Stimulated activated CD4-positive, alpha-beta T cell treated with anti-CD3 and anti-CD28 coated beads, Interleukin-2, amount 100 ng/mL, for 48 hours (primary cell): ENCODE data around the gene PPP2R2B.

Source experiments
- DNase-seq, 2 donors: peaks; one replicate each; pipeline ENCODE4 v3.0.0-alpha.2; 2020

Gene PPP2R2B

DNA sequence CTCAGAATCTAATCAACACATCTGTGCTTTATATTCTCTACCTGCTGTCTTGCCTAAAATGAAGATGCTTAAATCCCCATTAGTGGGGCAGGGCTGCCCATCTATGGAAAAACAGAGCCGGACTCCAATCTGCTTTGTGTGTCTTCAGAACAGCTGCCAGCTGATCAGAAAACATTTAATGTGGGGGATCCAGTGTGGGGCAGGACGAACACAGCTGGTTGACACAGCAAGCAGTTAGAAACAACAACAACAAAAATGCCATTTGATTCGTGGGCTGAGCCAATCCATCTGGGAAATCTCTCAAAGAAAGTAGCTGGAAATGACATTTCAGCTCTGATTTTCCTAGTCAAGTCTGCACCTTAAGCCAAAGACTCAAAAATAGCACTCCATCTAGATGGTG lies 99.8 kb downstream of the PPP2R2B start:
- DNase-seq: no peak

DNA sequence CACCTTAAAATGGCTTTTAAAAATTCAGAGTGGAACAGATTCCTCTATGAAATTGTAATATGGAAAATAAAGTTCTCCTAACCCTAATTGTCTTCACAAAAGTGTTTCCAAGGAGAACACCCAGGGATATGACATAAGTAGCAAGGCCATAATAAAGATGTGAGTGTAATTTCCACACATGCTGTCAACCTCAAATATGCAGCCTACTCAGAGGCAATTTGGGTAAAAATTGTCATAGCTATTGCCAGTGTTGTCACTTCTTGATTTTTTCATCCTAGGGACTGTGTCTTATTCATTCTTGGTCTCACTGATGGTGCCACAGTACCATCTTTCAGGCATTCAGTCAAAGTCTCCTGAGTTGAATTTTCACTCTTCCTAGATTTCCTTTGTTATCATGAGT lies 100.3 kb downstream of the PPP2R2B start:
- no peak for DNase-seq

- no peak for DNase-seq
Observed at GRCh38 chr5:146772881-146773466, 105.6 kb downstream of the PPP2R2B start.

DNA sequence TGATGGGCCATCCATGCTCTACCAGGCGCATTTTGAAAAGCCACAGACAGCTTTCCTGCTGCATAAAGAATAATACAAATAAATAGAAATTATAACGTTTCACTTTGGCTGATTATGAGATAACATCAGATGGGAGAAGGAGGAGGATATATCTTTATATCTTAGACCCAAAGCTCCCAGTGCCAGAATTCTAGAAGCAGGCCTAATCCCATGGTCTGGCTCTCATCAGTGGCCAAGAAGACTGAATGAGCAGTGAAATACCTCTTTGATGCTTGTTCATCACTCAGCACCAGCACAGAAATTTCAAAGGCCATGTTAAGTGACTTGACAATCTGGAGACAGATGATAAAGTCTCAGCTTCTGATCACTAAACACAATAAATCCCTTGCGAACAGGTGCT lies 107.6 kb downstream of the PPP2R2B start:
- no peak for DNase-seq

DNA sequence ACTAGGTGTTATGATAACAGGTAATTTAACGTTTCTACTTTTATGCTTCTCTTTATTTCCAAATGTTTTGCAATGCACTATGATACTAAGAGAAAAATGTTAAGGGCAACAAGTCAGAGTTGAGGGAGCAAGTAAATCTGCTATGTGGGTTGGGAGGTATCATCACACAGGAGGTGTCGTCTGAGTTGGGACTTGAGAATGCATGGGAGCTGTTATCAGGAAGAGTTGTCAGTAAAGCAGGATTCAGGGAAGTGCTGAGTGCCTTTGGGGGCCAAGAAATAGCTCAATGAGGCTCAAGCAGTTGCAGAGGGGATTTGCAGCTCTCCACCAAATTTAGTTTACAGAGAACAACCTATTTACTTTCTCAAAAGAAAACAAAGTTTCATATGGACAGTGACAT lies 108.0 kb downstream of the PPP2R2B start:
- DNase-seq: no peak

- DNase-seq: no peak
Observed at GRCh38 chr5:146767534-146767933, 111.0 kb downstream of the PPP2R2B start.

- DNase-seq: no peak
Observed at GRCh38 chr5:146766013-146766412, 112.5 kb downstream of the PPP2R2B start.

DNA sequence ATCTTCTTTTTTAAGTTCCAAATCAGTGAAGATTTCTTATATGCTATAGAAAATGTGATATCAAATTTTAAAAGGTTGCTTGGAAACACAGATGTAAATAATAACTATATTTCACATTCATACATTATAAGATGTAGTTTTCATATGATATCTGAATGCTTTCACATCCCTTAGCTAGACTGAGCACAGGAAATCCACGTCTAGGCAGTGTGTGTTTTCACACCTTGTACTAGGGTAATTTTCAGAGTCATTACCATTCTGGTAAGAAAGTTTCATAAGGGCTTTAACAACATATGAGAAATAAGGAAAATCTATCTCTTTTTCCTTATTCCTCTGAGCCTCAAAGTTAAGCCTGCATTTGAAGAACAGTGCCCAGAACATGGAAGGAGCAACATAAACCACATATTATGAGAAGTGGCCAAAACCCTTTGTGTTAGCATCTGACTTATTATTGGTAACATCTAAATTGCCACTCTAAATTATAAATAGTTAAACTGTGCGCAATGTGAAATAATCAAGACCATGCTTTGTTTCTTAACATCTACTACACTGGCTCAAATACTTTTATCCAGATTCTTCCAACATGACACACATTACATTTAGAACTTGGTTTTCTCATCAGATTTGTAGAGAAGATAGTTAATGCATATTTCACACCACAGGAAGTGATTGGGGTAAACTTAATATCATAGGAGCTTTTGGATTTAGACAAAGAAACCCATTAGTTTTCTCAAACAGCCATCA lies 113.3 kb downstream of the PPP2R2B start:
- no peak for DNase-seq

DNA sequence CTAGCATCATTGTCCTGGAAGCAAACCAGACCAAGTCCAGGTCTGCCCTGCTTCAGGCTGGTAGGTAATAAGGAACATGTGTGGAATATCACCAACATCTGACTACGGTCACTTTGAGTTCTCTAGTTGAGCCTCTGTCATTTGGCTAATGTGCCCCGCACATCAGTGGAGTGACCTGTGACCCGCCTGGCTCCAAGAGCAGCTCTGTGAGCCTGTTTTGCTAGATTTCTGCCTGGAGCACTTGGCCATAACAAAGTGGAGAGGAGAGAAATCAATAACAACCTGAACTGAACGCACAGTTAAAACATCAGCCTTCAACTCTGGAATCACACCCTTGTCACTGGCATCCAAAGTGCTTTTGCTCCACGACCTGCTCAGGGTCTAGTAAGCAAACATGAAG lies 115.7 kb downstream of the PPP2R2B start:
- no peak for DNase-seq

DNA sequence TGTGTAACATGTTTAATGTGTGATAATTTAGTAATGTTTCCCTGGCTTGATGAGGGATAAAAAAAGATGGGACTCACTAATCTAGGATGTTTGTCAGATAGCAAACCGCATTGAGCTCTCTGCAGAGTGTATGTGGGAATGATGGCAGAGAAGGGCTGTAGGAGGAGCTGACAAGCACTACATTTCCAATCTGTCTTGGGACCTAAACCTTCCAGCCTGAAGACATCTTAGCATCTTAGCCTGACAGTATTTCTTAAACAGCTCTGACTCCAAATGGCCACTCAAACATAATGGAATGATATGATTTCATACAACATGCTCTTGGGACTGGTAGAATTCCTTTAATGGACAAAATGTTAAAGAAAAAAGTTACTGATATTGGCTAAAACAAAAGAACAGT lies 116.7 kb downstream of the PPP2R2B start:
- DNase-seq: no peak

GRCh38 chr5:146758938-146759337 lies 119.6 kb downstream of the PPP2R2B start:
- no peak for DNase-seq

DNA sequence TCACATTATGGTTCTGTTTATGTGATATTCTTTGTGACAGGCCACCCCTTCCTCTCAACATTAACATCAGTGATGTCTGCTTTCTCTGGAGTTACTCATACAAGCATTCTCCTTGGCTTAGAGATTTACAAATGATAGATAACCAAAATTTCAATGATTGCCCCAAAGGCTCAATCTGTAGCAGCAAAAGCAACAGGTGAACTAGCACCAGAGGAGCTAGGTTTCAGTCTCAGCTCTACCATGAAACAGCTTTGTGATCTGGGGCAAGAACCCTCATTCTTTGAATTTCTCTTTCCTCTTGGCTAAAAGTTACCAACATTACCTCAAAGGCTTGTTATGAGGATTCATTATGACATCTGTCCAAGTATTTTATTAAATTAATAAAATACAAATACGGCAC lies 120.5 kb downstream of the PPP2R2B start:
- DNase-seq: no peak

GRCh38 chr5:146756546-146756945 lies 122.0 kb downstream of the PPP2R2B start:
- DNase-seq: no peak

DNA sequence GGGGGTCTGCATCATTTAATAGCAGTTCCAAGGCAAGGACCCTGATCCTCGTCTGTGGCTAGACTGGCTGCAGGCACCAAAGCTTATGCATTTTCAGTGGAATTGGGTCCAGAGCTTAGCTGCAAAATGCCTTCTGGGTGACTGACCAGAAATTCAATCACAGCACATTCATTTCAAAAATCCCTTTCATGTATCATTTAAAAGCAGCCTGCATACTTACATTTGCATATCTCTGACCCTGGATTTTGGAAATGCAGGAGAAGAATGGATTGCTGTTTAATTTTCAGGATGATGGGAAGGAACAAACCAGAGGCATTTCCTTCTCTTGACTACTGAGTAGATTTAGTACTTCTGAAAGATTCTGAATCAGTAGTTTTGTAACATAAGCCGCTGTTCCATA lies 122.8 kb downstream of the PPP2R2B start:
- DNase-seq: no peak

- DNase-seq: no peak
Observed at GRCh38 chr5:146754621-146755020, 123.9 kb downstream of the PPP2R2B start.

DNA sequence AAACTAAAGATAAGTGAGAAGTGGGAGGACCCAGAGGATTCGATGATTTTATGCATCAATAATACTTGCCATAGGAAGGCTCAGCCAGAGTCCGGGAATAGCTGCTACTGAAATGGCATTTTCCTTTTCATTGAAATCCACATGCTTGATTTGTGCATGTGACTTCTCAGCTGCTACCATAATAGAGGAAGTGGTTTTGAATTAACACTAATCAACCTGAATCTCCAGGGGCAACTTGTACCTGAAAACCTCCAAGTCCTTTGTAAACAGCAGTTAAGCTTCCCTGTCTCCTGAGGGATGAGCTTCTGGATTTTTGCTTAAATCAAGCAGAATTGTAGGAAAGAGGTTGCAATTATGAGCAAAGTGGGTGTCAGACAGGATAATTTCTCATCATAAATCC lies 124.9 kb downstream of the PPP2R2B start:
- DNase-seq: no peak

GRCh38 chr5:146751781-146752401 lies 126.7 kb downstream of the PPP2R2B start:
- peak; percentile 12 to 21 for DNase-seq

DNA sequence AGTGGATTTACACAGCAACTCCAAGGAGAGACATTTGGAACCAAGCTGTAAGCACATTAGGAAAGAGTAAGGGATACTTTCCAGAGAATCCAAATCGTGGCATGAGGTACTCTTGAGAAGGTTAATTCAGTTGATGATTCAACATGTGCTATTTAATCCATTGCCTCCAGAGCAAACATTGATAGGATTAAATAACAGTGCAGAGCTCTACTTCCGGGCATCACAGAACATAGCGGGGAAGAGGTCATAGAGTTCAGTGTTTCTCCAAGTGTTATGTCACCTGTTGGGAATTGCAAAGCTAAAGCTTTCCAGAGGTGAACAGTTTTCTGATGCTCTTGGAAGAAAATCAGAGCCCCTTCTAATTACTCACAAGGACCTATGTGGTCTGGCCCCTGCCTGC lies 127.5 kb downstream of the PPP2R2B start:
- no peak for DNase-seq

- DNase-seq: no peak
Observed at GRCh38 chr5:146748533-146748932, 130.0 kb downstream of the PPP2R2B start.

- DNase-seq: no peak
Observed at GRCh38 chr5:146745931-146746577, 132.5 kb downstream of the PPP2R2B start.

DNA sequence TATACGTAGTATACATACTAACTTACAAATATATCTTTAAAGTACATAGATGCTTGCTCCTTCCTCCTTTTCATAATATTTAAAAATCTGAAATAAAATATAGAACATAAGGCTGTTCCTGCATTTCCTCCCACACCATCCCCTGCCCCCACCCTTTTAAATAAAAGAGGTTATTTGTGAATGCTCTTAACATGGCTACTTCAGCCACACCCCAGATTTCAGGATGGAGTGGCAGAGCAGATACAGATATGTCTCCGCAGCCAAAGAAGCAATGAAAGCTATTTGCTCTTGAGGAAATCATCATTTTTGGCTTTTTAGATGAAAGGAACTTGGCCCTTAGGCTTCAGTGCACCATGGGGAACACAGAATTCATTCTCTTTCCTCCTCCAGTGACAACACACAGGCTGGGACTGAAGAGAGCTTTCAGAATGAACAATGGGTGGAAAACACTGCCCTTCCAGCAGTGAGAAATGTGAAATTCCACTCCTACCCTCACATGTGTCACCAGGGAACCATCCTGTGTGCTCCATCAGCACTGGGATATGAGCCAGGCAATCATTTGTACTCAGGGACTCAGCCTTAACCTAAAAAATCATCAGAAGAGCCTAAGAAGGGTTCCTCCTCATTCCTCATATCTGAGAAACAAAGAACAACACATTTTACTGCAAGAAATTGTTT lies 134.3 kb downstream of the PPP2R2B start:
- DNase-seq: no peak

DNA sequence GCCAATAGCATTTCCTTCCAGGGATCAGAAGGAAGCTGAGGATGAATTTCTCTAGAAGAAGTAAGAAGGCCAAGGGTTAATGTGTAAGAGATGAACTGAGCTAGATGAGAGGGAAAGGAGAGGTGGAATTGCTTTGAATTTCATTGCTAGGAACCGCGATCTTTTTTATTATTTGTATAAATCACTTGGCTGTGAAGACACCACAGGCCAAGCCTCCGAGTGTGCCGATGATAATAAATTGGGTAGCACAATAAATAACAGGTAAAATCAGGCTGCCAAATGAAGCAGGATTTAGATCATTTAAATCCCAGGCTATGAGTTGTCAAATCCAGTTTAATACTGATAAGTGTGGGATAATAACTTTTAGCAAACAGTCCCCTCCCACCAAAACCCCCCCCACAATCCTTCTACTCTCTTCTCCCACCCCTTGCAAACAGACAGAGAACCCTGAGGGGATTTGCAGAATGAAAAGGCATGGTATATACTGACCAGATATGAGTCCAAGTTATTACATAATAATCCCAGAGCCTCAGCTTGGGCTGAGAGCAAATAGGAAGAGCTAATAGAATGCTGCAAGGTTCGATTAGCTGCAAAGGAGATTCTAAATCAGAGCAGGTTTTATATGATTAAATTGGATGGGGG lies 143.5 kb downstream of the PPP2R2B start:
- no peak for DNase-seq

GRCh38 chr5:146732962-146733361 lies 145.6 kb downstream of the PPP2R2B start:
- no peak for DNase-seq
